GM12801 (cell line): ENCODE measurements around the gene TBC1D32.

Experiments
- CTCF ChIP-seq: IDR thresholded peaks from one replicate; pipeline ENCODE4 v1.5.1; 2011; ENCODE audit warnings: control low read depth; ENCODE audit not compliant: insufficient read length; ENCODE audit errors: extremely low read depth

TBC1D32 gene

DNA sequence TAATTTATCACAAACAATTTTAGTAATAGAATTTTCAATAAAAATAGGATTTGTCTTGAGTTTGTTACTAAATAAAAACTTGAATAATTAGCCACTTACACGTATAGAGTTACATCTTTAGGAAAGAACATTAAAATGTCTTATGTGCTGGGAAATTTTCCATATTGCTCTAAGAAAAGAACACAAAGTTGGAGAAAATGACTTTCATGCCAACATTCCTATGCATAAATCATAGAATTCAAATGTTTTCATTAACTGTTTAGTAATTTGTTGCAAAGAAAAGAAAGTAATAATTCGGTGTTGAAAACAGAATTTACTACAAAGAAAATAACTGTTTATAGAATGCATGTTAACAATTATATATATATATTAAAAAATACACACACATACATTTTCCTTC lies 4.7 kb upstream of the TBC1D32 start:
- no peak for TF ChIP-seq CTCF

- TF ChIP-seq CTCF: no peak
Observed at GRCh38 chr6:121338366-121338765, 4.1 kb upstream of the TBC1D32 start.

DNA sequence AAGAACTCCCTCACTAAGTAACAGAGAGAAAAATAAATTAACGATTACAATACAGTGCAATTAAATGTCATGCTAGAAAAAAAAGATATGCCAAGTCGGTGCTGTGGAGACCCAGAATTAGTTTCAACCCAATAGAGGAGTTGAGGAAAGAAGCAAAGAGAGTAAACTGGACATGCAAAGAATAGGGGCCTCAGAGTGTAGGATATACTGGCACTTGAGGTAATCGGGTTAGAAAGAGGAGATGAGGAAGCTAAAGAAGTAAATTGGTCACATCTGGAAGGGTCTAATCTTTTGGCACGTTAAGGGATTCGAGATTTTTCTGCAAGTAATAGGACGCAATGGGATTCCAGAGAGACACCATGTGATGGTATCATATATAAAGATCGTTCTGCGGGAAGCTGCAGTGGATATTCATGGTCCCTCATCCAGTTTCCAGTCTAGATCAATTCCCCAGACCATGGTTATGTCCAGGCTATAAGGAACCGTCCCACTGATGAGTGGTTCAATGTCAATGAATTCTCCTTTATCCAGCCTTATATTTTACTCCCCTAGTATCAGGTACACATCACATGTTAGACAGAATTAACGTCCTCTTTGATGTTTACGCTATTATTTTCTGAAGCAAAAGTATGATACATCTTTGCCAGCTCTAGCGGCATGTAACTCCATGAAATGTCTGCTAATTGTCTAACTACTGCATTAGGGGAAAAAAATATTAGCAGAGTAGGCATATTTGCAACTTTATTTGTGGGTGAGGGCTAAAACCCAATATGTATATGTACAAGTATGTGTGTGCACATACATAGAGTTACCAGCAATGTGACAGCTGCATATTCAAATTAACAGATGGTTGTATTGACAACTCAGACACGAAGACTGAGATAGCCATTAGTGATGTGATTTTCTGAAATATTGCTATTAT lies 1.1 kb upstream of the TBC1D32 start:
- no peak for TF ChIP-seq CTCF

DNA sequence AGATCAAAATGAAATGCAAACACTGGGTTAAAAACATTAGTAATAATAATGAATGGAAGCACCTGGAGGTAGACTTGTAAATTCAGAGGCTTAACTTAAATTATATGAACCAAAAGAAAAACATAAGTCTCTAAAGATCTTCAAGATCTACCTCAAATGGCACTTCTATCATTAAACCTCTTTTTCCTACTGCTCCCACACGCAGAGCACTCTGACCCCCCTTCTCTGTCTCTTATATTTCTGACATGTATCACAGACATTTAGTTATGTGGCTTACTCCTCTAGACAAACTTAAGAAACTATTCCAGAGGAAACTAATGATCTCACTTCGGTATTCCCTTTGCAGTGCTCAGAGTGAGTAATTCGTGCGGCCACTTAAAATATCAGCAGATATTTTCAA lies 1.1 kb downstream of the TBC1D32 start:
- TF ChIP-seq CTCF: no peak

GRCh38 chr6:121330516-121330915 lies 3.8 kb downstream of the TBC1D32 start:
- no peak for TF ChIP-seq CTCF

DNA sequence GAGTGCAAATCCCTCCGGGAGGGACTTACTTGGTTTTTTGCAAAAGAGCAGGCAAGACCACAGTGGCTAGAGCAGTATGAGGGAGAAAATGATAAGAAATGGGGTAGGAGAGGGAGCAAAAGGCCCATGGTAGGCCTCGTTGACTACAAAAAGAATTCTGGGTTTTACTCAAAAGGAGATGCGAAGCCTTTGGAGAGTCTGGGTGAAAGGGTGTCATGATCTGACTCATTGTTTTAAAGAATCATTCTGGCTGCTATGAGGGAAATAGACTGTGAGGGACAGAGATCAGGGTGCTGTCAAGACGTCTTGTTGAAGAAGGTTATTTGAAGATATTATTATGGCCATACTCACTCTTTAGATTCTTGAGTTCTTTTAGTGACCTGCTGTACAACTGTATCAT lies 13.0 kb downstream of the TBC1D32 start:
- TF ChIP-seq CTCF: no peak

DNA sequence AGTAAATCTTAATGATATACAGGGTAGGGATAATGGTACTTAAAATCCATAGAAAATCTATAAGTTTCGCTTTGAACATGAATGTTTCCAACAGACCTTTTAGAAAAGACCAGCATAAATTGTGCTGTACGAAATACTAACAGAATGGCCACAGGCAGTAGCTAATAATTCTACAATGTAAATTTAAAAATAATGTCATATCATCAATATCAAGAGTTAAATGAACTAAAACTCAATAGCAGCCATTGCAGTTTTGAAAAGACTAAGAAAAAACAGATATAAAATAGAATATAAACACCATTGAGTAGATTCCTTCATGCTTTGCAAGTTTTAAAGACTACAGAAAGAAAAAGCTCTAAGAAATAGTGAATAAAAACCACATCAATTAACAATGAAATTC lies 14.7 kb downstream of the TBC1D32 start:
- no peak for TF ChIP-seq CTCF
